Erythroblast (primary cell): ENCODE results near the gene SLC43A1.

ENCODE experiments used
- GATA1 ChIP-seq: IDR thresholded peaks from 2 replicates; pipeline ENCODE4 v1.6.1; 2011; ENCODE audit warnings: low read depth, mild to moderate bottlenecking, control low read depth, low read length, moderate library complexity
- POLR2A ChIP-seq: IDR thresholded peaks from 2 replicates; pipeline ENCODE4 v1.6.1; 2011; ENCODE audit warnings: mild to moderate bottlenecking, low read length

DNA sequence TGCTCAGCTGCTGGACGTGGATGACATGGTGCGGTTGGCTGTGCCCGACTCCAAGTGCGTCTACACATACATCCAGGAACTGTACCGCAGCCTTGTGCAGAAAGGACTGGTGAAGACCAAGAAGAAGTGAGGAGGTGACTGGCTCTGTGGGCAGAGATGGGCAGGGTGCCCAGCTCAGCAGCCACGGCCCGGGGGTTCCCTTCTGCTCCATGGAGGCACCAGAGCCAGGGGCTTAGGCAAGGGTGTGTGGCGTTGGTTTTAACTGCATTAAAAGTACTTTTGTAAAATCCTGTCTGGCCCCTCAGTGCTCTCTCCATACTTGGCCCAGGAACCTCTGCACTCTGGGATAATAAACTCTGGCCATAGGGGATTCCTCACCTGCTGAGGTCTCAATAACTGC is 34.5 kb upstream of the SLC43A1 start:
- no peak for TF ChIP-seq POLR2A
- TF ChIP-seq GATA1 = no peak
